K562 (cell line): ENCODE data around the gene GFOD1. TPM values are rescaled to one million over a fixed set of nuclear protein-coding genes. Genes with fewer than 3 reads are reported as not detected.

Source experiments
- ATAC-seq: fragments of 200-7000 bp; cut with Tn5 transposase; 3 replicates; pipeline ENCODE4 v1.9.1; 2020; ENCODE audit warnings: moderate library complexity
- BruUV-seq: library from RNA; stranded (reverse); fragments of 400-500 nt; replicated peaks from 2 replicates; lab custom pipeline; 2021; lab: Mats Ljungman, UMichigan
- CTCF ChIA-PET: fragments of 300-600 bp; formaldehyde crosslinking; extraction: SDS; loops from one replicate; lab custom pipeline; 2021; ENCODE audit warnings: low intra/inter-chr PET ratio; lab: Yijun Ruan, JAX
- POLR2A ChIA-PET: fragments of 300-600, 350-650 bp; sonication (Branson Sonifier 250); formaldehyde crosslinking; extraction: SDS; loops from one replicate; lab custom pipeline; 2021; ENCODE audit warnings: antibody characterized with exemption, inconsistent platforms; lab: Yijun Ruan, JAX
- DNase-seq, 4 experiments: peaks; one replicate each; pipeline versions ENCODE4 v3.0.0 to v3.0.0-alpha.2; 2011 to 2018; ENCODE audit warnings: low spot score in 3 of 4, mixed read lengths in 3 of 4; ENCODE audit errors: extremely low read depth in 1 of 4
- FAIRE-seq: peaks from 2 replicates; lab custom pipeline; 2011; peaks lifted over from hg19 to GRCh38; lab: Jason Lieb, UNC
- H2AFZ ChIP-seq: 2 replicates; pipeline ENCODE4 v1.6.0; 2011; ENCODE audit warnings: low read depth, low read length, control low read depth, inconsistent platforms
- H3K27ac ChIP-seq: fragments of 200-600 bp; 3 replicates; pipeline ENCODE4 v1.8.0; 2011; ENCODE audit warnings: low read depth, mild to moderate bottlenecking, control low read depth, inconsistent platforms, low read length, moderate library complexity, mixed read lengths; ENCODE audit errors: extremely low read depth
- H3K27me3 ChIP-seq, 2 experiments: fragments of 300-600 bp in 1 of 2; 2 replicates in 1 of 2; 3 replicates in 1 of 2; pipeline versions ENCODE4 v1.6.0 to v1.8.0; 2011; ENCODE audit warnings: inconsistent platforms in 2 of 2, low read length in 2 of 2, mild to moderate bottlenecking in 1 of 2, mixed read lengths in 1 of 2, moderate library complexity in 1 of 2; ENCODE audit not compliant: control insufficient read depth in 2 of 2, insufficient read depth in 2 of 2
- H3K36me3 ChIP-seq: fragments of 300-600 bp; 3 replicates; pipeline ENCODE4 v1.8.0; 2011; ENCODE audit warnings: mild to moderate bottlenecking, low read length, inconsistent platforms; ENCODE audit not compliant: control insufficient read depth, insufficient read depth
- H3K4me1 ChIP-seq, 2 experiments: fragments of 200-600 bp in 1 of 2; replicated peaks in 1 of 2; 2 replicates in 1 of 2; 3 replicates in 1 of 2; pipeline versions ENCODE4 v1.5.1 to v1.8.0; 2011; ENCODE audit warnings: inconsistent platforms in 2 of 2, low read length in 2 of 2, mild to moderate bottlenecking in 1 of 2, mixed read lengths in 1 of 2, moderate library complexity in 1 of 2; ENCODE audit not compliant: control insufficient read depth in 2 of 2, insufficient read depth in 2 of 2
- H3K4me2 ChIP-seq: 2 replicates; pipeline ENCODE4 v1.6.1; 2011; ENCODE audit warnings: low read length, control low read depth, inconsistent platforms, mixed read lengths; ENCODE audit not compliant: insufficient read depth
- H3K4me3 ChIP-seq: fragments of 200-600 bp; sonication (generic), shearing (Covaris generic); 2 replicates; pipeline ENCODE4 v1.5.1; 2016; ENCODE audit warnings: control low read depth, inconsistent platforms
- H3K79me2 ChIP-seq: fragments of 200-600 bp; 3 replicates; pipeline ENCODE4 v1.8.0; 2011; ENCODE audit warnings: low read length, inconsistent platforms; ENCODE audit not compliant: control insufficient read depth, insufficient read depth
- H3K9ac ChIP-seq, 2 experiments: 2 replicates each; pipeline versions ENCODE4 v1.6.0 to v1.6.1; 2011; ENCODE audit warnings: low read depth in 2 of 2, low read length in 2 of 2, control low read depth in 1 of 2, inconsistent platforms in 1 of 2, mild to moderate bottlenecking in 1 of 2, mixed read lengths in 1 of 2; ENCODE audit not compliant: insufficient read depth in 1 of 2
- H3K9me1 ChIP-seq: one replicate; pipeline ENCODE4 v1.6.0; 2011; ENCODE audit warnings: inconsistent platforms, mild to moderate bottlenecking, low read length, moderate library complexity; ENCODE audit not compliant: control insufficient read depth, insufficient read depth
- H3K9me3 ChIP-seq: replicated peaks from 2 replicates; pipeline ENCODE4 v1.5.1; 2011; ENCODE audit warnings: low read depth, low read length, inconsistent platforms; ENCODE audit not compliant: control insufficient read depth, insufficient read depth
- H4K20me1 ChIP-seq: replicated peaks from 2 replicates; pipeline ENCODE4 v1.6.1; 2011; ENCODE audit warnings: low read length, inconsistent platforms, mixed read lengths; ENCODE audit not compliant: control insufficient read depth, insufficient read depth
- CBFA2T3 ChIP-seq: fragments of 450-650 bp; IDR thresholded peaks from 2 replicates; pipeline ENCODE4 v1.6.1; 2017
- CEBPB ChIP-seq: fragments of 450-650 bp; IDR thresholded peaks from 2 replicates; pipeline ENCODE4 v1.6.1; 2016; ENCODE audit warnings: missing genetic modification characterization, missing compliant biosample characterization
- CEBPG ChIP-seq, 3 experiments: fragments of 200-800 bp in 1 of 3; sonication (Bioruptor generic) in 1 of 3; sonication (generic) in 1 of 3; formaldehyde crosslinking in 1 of 3; IDR thresholded peaks in 2 of 3; conservative IDR thresholded peaks in 1 of 3; 2 replicates each; pipeline versions ENCODE4 v1.6.1 to v1.8.0; 2016 to 2022; ENCODE audit warnings: missing compliant biosample characterization in 2 of 3, missing genetic modification characterization in 2 of 3, mild to moderate bottlenecking in 1 of 3, missing genetic modification reagents in 1 of 3
- CREB1 ChIP-seq, 2 experiments: sonication (generic) in 1 of 2; formaldehyde crosslinking in 1 of 2; IDR thresholded peaks; 2 replicates each; pipeline versions ENCODE4 v1.6.1 to v1.8.0; 2012 to 2022; ENCODE audit warnings: inconsistent platforms in 1 of 2, mild to moderate bottlenecking in 1 of 2, missing genetic modification reagents in 1 of 2, moderate library complexity in 1 of 2
- GABPB2 ChIP-seq: fragments of 250-450 bp; sonication (Bioruptor Pico); conservative IDR thresholded peaks from 2 replicates; pipeline ENCODE4 v1.5.1; 2021; ENCODE audit warnings: mild to moderate bottlenecking
- IFI16 ChIP-seq: fragments of 250-450 bp; sonication (Bioruptor Pico); IDR thresholded peaks from 2 replicates; pipeline ENCODE4 v2.1.2; 2022; ENCODE audit warnings: mild to moderate bottlenecking, inconsistent platforms
- NFIX ChIP-seq: fragments of 250-450 bp; sonication (Bioruptor Pico); IDR thresholded peaks from 2 replicates; pipeline ENCODE4 v1.4.0; 2020; ENCODE audit warnings: low read depth, mild to moderate bottlenecking, moderate library complexity
- ZNF217 ChIP-seq: sonication (generic); formaldehyde crosslinking; IDR thresholded peaks from 2 replicates; pipeline ENCODE4 v1.8.0; 2022; ENCODE audit warnings: mild to moderate bottlenecking, missing genetic modification reagents
- ZNF316 ChIP-seq: fragments of 450-650 bp; IDR thresholded peaks from 2 replicates; pipeline ENCODE4 v1.6.1; 2016
- ZSCAN32 ChIP-seq: fragments of 450-650 bp; formaldehyde crosslinking; IDR thresholded peaks from 2 replicates; pipeline ENCODE4 v1.4.0; 2020; ENCODE audit warnings: mild to moderate bottlenecking, moderate library complexity
- WGBS: fragments of 100-300 bp; shearing (Covaris generic); methylation state at CpG from one replicate; pipeline ENCODE4 v1.1.6; 2016; ENCODE audit warnings: low coverage, mixed read lengths; ENCODE audit not compliant: insufficient coverage; ENCODE audit errors: missing lambda C conversion rate; 5-methylcytosine and 5-hydroxymethylcytosine counted together
- in situ Hi-C: fragments of 300-500 bp; cut with MboI; formaldehyde crosslinking; loops from 4 replicates; pipeline ENCODE4 v1.15.0; 2018; ENCODE audit warnings: inconsistent platforms, mixed read lengths
- intact Hi-C: fragments of 100-400 bp; cut with micrococcal nuclease; formaldehyde crosslinking; loops from 2 replicates; pipeline ENCODE4 v1.14.2; 2022
- polyA plus RNA-seq, 8 experiments: library from polyadenylated mRNA; depleted of rRNA in 4 of 8; stranded (reverse) in 5 of 8; unstranded in 3 of 8; fragments of >200 nt; fragmentation: Nextera tagmentation in 2 of 8; fragmentation: Illumina TruSeq in 1 of 8; extraction: Ambion mirVana in 2 of 8; extraction: Trizol in 1 of 8; gene quantifications; 2 replicates each; pipeline versions ENCODE4 v1.2.1 to v1.2.3, GENCODE V29; 2011 to 2014; ENCODE audit warnings: inconsistent platforms in 1 of 8, missing spikeins in 1 of 8
- total RNA-seq, 7 experiments: library from RNA; depleted of rRNA in 6 of 7; stranded (reverse); fragments of >200 nt in 6 of 7; fragmentation: Illumina TruSeq in 2 of 7; extraction: Trizol in 2 of 7; gene quantifications; 2 replicates each; pipeline versions ENCODE4 v1.2.1 to v1.2.3, GENCODE V29; 2011 to 2021; ENCODE audit warnings: low replicate concordance in 1 of 7
- TF ChIP-seq, protein P1 (sequence below): fragments of 450-650 bp; IDR thresholded peaks from 2 replicates; pipeline ENCODE4 v1.6.1; 2017; ENCODE audit warnings: mild to moderate bottlenecking, moderate library complexity

Gene GFOD1
- total and polyA plus RNA-seq, 9 of the 15 experiments (the other 6 are each of a cell fraction or from before 2014, with no cell fraction given) = 3.8 to 12.0 (median 8.2) TPM

DNA sequence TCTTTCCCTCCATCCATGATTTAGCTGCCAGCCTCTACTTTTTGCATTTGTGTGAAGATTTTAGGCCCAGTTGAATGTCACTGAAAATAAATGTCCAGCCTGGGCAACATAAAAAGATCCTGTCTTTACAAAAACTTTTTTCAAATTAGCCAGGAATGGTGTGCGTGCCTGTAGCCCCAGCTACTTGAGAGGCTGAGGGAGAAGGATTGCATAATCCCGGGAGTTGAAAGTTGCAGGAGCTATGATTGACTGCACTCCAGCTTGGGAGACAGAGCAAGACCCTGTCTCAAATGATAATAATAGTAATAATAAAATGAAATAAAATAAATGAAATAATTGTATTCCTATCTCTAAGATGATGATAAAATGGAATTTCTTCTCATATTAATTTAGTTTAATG, 5.0 kb upstream of the GFOD1 start:
- Histone ChIP-seq H3K36me3 (no peaks in the 10 kb centered on the region), H3K4me1 (peaks cover 0 to 12% of the 10 kb centered on the region in 2 experiments; a peak in 3 of 5 replicates), H3K4me3 (no peak overlapping the region), H3K9me1 (no peaks in the 10 kb centered on the region), H3K27ac (no peak overlapping the region), H2AFZ (no peak overlapping the region), H3K79me2 (no peaks in the 10 kb centered on the region), H3K9me3 (no peaks in the 10 kb centered on the region), H3K4me2 (no peak overlapping the region), H3K9ac (no peak overlapping the region), H4K20me1 (no peaks in the 10 kb centered on the region), H3K27me3 (peaks cover 0 to 6% of the 10 kb centered on the region in 2 experiments; a peak in 1 of 5 replicates)
- intact Hi-C loops (no loop called here), in situ Hi-C loops (no loop called here)
- no peak for TF ChIP-seq GABPB2 (CRISPR knock-in tag)
- TF ChIP-seq NFIX (CRISPR knock-in tag) = no peak
- TF ChIP-seq, protein P1, sequence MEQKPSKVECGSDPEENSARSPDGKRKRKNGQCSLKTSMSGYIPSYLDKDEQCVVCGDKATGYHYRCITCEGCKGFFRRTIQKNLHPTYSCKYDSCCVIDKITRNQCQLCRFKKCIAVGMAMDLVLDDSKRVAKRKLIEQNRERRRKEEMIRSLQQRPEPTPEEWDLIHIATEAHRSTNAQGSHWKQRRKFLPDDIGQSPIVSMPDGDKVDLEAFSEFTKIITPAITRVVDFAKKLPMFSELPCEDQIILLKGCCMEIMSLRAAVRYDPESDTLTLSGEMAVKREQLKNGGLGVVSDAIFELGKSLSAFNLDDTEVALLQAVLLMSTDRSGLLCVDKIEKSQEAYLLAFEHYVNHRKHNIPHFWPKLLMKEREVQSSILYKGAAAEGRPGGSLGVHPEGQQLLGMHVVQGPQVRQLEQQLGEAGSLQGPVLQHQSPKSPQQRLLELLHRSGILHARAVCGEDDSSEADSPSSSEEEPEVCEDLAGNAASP = no peak
- no peak for TF ChIP-seq CREB1 (IDR thresholded peaks at IDR 0.05)
- no peak for TF ChIP-seq CREB1 (CRISPR knock-in tag; IDR thresholded peaks at IDR 0.05)
- TF ChIP-seq ZSCAN32 (CRISPR knock-in tag) = no peak
- TF ChIP-seq CBFA2T3 = no peak
- TF ChIP-seq CEBPG (CRISPR knock-in tag; IDR thresholded peaks at IDR 0.05) = no peak
- peak; percentile 37 to 49; a peak in 1 of 4 replicates for TF ChIP-seq CEBPG (tag; conservative IDR thresholded peaks at IDR 0.05 in 1 of 2, IDR thresholded peaks at IDR 0.05 in 1 of 2)
- TF ChIP-seq CEBPB (tag) = peak; percentile 54; the same call in 1 of the 2 replicates
- TF ChIP-seq IFI16 = no peak
- no peak for TF ChIP-seq ZNF316
- no peak for TF ChIP-seq ZNF217
- WGBS = 46% methylated on average over 2 of the region's 2 CpGs
- BruUV-seq = no TSS peak
- ChIA-PET CTCF (no interaction called here), POLR2A (no interaction called here)
- DNase-seq (no peak), ATAC-seq (no peak), FAIRE-seq (no peak)
